Hepatocyte (in vitro differentiated cells): ENCODE measurements around the gene NUBPL.

Experiments used
- CTCF ChIP-seq: fragments of 200-600 bp; sonication (generic); IDR thresholded peaks from 2 replicates; pipeline ENCODE4 v1.5.1; 2016; ENCODE audit warnings: antibody characterized with exemption, mild to moderate bottlenecking; ENCODE audit not compliant: poor library complexity
- EZH2 ChIP-seq: fragments of 200-600 bp; sonication (generic); IDR thresholded peaks from 2 replicates; pipeline ENCODE4 v1.6.1; 2016; ENCODE audit warnings: antibody characterized with exemption, mild to moderate bottlenecking, borderline replicate concordance
- EZH2phosphoT487 ChIP-seq: fragments of 200-600 bp; sonication (generic); IDR thresholded peaks from one replicate; pipeline ENCODE4 v1.6.1; 2018; ENCODE audit warnings: antibody characterized with exemption, mild to moderate bottlenecking, low read depth, moderate library complexity; ENCODE audit not compliant: unreplicated experiment, severe bottlenecking

GRCh38 chr14:31541702-31542101 is 19.5 kb upstream of the NUBPL start:
- TF ChIP-seq CTCF, result no peak
- TF ChIP-seq EZH2phosphoT487, result no peak
- no peak for TF ChIP-seq EZH2
